ENCODE measurements around the gene FBXO27.
A peak's percentile ranks its signal among the peaks of the same experiment; 100 is the strongest.
"Not testable (repeated sequence)": the region's sequence is repeated elsewhere in the genome, so short reads cannot be mapped to it uniquely, and the experiment has no call there.

The FBXO27 gene

GRCh38 chr19:38989066-38989605 lies 43.2 kb downstream of the FBXO27 start:
- no peak overlapping the region for H3K4me3 ChIP-seq
- no peaks in the 10 kb centered on the region for H3K9me3 ChIP-seq (ENCODE audit: low read depth, low read length)
- DNase-seq (ENCODE audit: low read depth, low spot score): no peak
- no peak overlapping the region for H3K9ac ChIP-seq (ENCODE audit: insufficient read length)
- TF ChIP-seq FOXP2 (optimal IDR thresholded peaks at IDR 0.05; ENCODE audit: control extremely low read depth, extremely low read length, insufficient read depth) (no peak), EZH2 (IDR thresholded peaks at IDR 0.05) (no peak), POLR2AphosphoS5 (IDR thresholded peaks at IDR 0.05; ENCODE audit: borderline replicate concordance, low read depth, low read length) (no peak)
- no peaks in the 10 kb centered on the region for H3K36me3 ChIP-seq (ENCODE audit: insufficient read depth, low read length)
- H3K27ac ChIP-seq: no peak overlapping the region

- not testable (repeated sequence) for H3K27ac ChIP-seq; H3K36me3 ChIP-seq (ENCODE audit: insufficient read depth, low read length); DNase-seq (ENCODE audit: low read depth, low spot score); H3K4me3 ChIP-seq; H3K9me3 ChIP-seq (ENCODE audit: low read depth, low read length); H3K9ac ChIP-seq (ENCODE audit: insufficient read length)
These were observed 43.7 kb downstream of the FBXO27 start for GRCh38 chr19:38988627-38989026.

DNA sequence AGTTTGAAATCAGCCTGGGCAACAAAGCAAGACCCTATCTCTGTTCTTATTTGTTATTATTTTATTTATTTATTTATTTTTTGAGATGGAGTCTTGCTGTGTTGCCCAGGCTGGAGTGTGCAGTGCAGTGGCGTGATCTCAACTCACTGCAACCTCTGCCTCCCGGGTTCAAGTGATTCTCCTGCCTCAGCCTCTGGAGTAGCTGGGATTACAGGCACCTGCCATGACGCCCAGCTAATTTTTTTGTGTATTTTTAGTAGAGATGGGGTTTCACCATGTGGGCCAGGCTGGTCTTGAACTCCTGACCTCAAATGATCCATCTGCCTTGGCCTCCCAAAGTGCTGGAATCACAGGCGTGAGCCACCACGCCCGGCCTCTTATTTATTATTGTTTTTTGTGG lies 44.6 kb downstream of the FBXO27 start:
- H3K27ac ChIP-seq; H3K9ac ChIP-seq (ENCODE audit: insufficient read length); H3K36me3 ChIP-seq (ENCODE audit: insufficient read depth, low read length); H3K9me3 ChIP-seq (ENCODE audit: low read depth, low read length); H3K4me3 ChIP-seq; DNase-seq (ENCODE audit: low read depth, low spot score): not testable (repeated sequence)

GRCh38 chr19:38985262-38985661 lies 47.1 kb downstream of the FBXO27 start:
- H3K36me3 ChIP-seq (ENCODE audit: insufficient read depth, low read length): no peaks in the 10 kb centered on the region
- no peak overlapping the region for H3K4me3 ChIP-seq
- TF ChIP-seq POLR2AphosphoS5 (IDR thresholded peaks at IDR 0.05; ENCODE audit: borderline replicate concordance, low read depth, low read length) (no peak), EZH2 (IDR thresholded peaks at IDR 0.05) (no peak), FOXP2 (optimal IDR thresholded peaks at IDR 0.05; ENCODE audit: control extremely low read depth, extremely low read length, insufficient read depth) (no peak)
- H3K27ac ChIP-seq: no peak overlapping the region
- H3K9me3 ChIP-seq (ENCODE audit: low read depth, low read length): no peaks in the 10 kb centered on the region
- H3K9ac ChIP-seq (ENCODE audit: insufficient read length): no peak overlapping the region
- no peak for DNase-seq (ENCODE audit: low read depth, low spot score)

DNA sequence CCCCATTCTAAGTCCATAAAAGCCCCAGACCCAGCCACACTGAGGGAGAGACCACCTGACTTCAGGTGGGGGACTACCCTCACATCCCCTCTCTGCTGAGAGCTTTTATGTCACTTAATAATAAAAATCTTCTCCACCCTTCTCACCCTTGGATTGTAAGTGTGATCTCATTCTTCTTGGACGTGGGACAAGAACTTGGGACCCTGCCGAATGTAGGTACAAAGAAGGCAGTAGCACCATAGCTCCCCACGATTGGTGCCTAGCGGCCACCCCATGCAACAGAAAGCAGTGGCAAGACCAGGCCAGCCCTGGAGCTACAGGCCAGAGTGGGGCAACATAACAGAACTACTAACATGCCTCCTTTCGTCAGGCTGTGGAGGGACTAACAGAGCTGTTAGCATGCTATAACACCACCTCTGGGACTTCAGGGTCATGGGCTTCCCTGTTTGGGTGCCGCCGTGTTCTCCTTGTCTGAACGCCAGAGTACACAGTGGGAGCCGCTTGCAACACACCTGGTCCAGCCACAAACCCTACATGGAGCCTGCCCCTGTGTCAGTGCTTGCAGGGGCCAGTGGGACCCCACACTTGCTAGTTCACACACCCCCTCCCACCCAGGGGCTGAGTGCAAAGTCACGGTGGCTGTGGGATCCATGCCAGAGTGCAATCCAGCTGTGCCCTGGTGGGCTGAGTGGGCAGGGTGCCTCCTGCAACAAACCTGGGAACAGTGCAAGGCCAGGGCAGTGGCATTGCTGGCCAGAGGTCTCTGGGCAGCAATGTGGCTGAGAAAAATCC lies 51.6 kb downstream of the FBXO27 start:
- no peak for DNase-seq (ENCODE audit: low read depth, low spot score)
- TF ChIP-seq EZH2 (IDR thresholded peaks at IDR 0.05) (no peak), FOXP2 (optimal IDR thresholded peaks at IDR 0.05; ENCODE audit: control extremely low read depth, extremely low read length, insufficient read depth) (no peak), POLR2AphosphoS5 (IDR thresholded peaks at IDR 0.05; ENCODE audit: borderline replicate concordance, low read depth, low read length) (no peak)
- no peaks in the 10 kb centered on the region for H3K9me3 ChIP-seq (ENCODE audit: low read depth, low read length)
- H3K9ac ChIP-seq (ENCODE audit: insufficient read length): no peak overlapping the region
- H3K27ac ChIP-seq: no peak overlapping the region
- H3K36me3 ChIP-seq (ENCODE audit: insufficient read depth, low read length): no peaks in the 10 kb centered on the region
- H3K4me3 ChIP-seq: no peak overlapping the region

GRCh38 chr19:38979812-38980211 lies 52.5 kb downstream of the FBXO27 start:
- no peak for DNase-seq (ENCODE audit: low read depth, low spot score)
- Histone ChIP-seq H3K36me3 (ENCODE audit: insufficient read depth, low read length) (no peaks in the 10 kb centered on the region), H3K9me3 (ENCODE audit: low read depth, low read length) (no peaks in the 10 kb centered on the region), H3K4me3 (no peak overlapping the region), H3K9ac (ENCODE audit: insufficient read length) (no peak overlapping the region), H3K27ac (no peak overlapping the region)
- TF ChIP-seq FOXP2 (optimal IDR thresholded peaks at IDR 0.05; ENCODE audit: control extremely low read depth, extremely low read length, insufficient read depth) (no peak), POLR2AphosphoS5 (IDR thresholded peaks at IDR 0.05; ENCODE audit: borderline replicate concordance, low read depth, low read length) (no peak), EZH2 (IDR thresholded peaks at IDR 0.05) (no peak)

DNA sequence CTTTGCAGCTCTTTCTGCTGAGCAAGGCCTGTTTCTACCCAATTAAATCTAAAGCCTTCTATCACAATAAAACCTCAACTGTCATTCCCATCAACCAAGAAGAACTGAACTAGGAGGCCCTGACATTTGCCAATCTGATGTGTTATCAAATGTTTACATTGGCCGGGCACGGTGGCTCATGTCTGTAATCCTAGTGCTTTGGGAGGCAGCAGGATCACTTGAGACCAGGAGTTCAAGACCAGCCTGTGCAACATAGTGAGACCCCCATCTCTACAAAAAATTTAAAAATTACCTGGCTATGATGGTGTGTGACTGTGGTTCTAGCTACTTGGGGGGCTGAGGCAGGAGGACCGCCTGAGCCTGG lies 54.0 kb downstream of the FBXO27 start:
- DNase-seq (ENCODE audit: low read depth, low spot score): no peak
- Histone ChIP-seq H3K9me3 (ENCODE audit: low read depth, low read length) (no peaks in the 10 kb centered on the region), H3K36me3 (ENCODE audit: insufficient read depth, low read length) (no peaks in the 10 kb centered on the region), H3K27ac (peak overlapping the region; percentile 21; the same call in 1 of the 2 replicates), H3K4me3 (no peak overlapping the region), H3K9ac (ENCODE audit: insufficient read length) (no peak overlapping the region)
- TF ChIP-seq EZH2 (IDR thresholded peaks at IDR 0.05) (no peak), POLR2AphosphoS5 (IDR thresholded peaks at IDR 0.05; ENCODE audit: borderline replicate concordance, low read depth, low read length) (no peak), FOXP2 (optimal IDR thresholded peaks at IDR 0.05; ENCODE audit: control extremely low read depth, extremely low read length, insufficient read depth) (no peak)

DNA sequence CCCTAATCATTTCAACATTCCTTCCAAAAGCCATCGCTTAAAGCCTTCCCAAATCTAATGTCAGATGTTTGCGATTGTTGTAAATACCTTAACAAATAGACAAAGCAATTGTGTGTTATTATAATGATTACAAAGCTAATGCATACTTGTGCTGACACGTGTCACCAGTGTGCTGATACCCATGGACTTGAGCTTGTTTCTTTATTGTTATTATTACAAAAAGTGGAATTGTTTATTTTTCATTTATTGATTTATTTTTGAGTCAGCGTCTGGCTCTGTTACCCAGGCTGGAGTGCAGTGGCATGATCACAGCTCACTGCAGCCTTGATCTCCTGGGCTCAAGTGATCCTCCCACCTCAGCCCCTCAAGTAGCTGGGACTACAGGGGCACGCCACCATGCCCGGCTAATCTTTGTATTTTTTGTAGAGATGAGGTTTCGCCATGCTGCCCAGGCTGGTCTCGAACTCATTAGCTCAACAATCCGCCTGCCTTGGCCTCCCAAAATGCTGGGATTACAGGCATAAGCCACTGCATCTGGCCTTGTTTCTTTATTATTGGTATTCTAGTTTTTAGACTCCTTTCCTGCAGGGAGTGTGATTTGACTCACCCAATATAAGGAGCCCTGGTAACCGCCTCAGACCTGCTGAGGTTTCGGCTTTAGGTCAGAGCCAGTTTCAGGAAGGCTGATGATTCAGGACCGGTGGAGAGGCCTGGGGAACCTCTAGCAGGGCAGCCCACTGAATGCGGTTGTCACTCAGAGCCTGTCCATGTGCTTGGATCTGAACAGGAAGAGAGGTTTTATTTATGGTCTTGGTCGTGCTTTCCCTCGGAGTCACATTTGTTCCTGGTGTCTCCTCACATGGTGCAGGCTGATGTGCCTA lies 54.7 kb downstream of the FBXO27 start:
- Histone ChIP-seq H3K27ac (peak overlapping the region; percentile 21; the same call in 1 of the 2 replicates), H3K4me3 (no peak overlapping the region), H3K9ac (ENCODE audit: insufficient read length) (no peak overlapping the region), H3K9me3 (ENCODE audit: low read depth, low read length) (no peaks in the 10 kb centered on the region), H3K36me3 (ENCODE audit: insufficient read depth, low read length) (no peaks in the 10 kb centered on the region)
- TF ChIP-seq EZH2 (IDR thresholded peaks at IDR 0.05) (no peak), POLR2AphosphoS5 (IDR thresholded peaks at IDR 0.05; ENCODE audit: borderline replicate concordance, low read depth, low read length) (no peak), FOXP2 (optimal IDR thresholded peaks at IDR 0.05; ENCODE audit: control extremely low read depth, extremely low read length, insufficient read depth) (no peak)
- no peak for DNase-seq (ENCODE audit: low read depth, low spot score)
